ENCODE data around the gene PARVA. TPM values are rescaled to one million over a fixed set of nuclear protein-coding genes. Genes with fewer than 3 reads are reported as not detected.

PARVA gene
- total and polyA plus RNA-seq, 2 of the 8 experiments (the other 6 are each of a cell fraction or from before 2014, with no cell fraction given), result 3.1 to 13.5 TPM

DNA sequence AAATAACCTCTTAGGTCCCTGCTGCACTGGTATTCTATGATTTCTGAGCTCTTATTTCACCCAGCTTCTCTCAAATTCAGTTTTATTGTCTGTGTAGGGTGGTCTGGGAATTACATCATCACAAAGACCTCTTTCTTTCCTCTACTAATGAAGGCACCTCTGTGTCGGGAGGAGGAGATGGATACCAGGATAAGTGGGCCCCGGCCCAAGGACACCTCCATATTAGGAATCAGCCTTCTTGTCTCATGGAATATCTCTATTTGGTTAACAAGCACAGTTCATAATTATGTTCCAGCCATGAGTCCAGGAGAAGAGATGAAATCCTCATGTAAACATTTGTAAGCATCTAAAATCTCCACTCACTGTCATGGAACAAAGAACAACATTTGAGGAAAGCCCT lies 9.4 kb downstream of the PARVA start:
- H3K36me3 ChIP-seq (ENCODE audit: control insufficient read depth in 2 of 4, insufficient read depth in 4 of 4, low read length in 3 of 4), result no peaks in the 10 kb centered on the region
- H4K20me1 ChIP-seq (replicated peaks in 1 of 2; ENCODE audit: control insufficient read depth in 1 of 2, insufficient read depth in 2 of 2, low read length in 2 of 2), result no peaks in the 10 kb centered on the region
- no peaks in the 10 kb centered on the region for H3K9me3 ChIP-seq (ENCODE audit: insufficient read depth in 2 of 2, low read depth in 1 of 2, low read length in 1 of 2)
- H2BK12ac ChIP-seq (ENCODE audit: low read depth, low read length), result no peak overlapping the region
- H3K4ac ChIP-seq (replicated peaks; ENCODE audit: insufficient read length, low read depth, low read length), result no peak overlapping the region
- H2BK20ac ChIP-seq (ENCODE audit: low read length), result no peak overlapping the region
- no peaks in the 10 kb centered on the region for H3K79me1 ChIP-seq (ENCODE audit: low read depth, low read length)
- FAIRE-seq (no peak), DNase-seq (ENCODE audit: low read depth in 1 of 2, low spot score in 2 of 2) (no peak)
- no peak overlapping the region for H3K27ac ChIP-seq (ENCODE audit: low read depth, low read length)
- no peaks in the 10 kb centered on the region for H3K4me1 ChIP-seq (replicated peaks in 1 of 4; ENCODE audit: control insufficient read depth in 3 of 4, insufficient read depth in 4 of 4, low read length in 3 of 4)
- no peak overlapping the region for H2BK15ac ChIP-seq (ENCODE audit: low read length)
- no peak overlapping the region for H4K8ac ChIP-seq (ENCODE audit: extremely low read depth, insufficient read depth, low read length)
- no peak overlapping the region for H3K4me2 ChIP-seq (ENCODE audit: insufficient read depth in 1 of 2, low read depth in 2 of 2, low read length in 2 of 2)
- H2AFZ ChIP-seq (ENCODE audit: low read length), result no peak overlapping the region
- H3K23me2 ChIP-seq (ENCODE audit: low read depth, low read length), result no peaks in the 10 kb centered on the region
- ChIA-PET CTCF (ENCODE audit: partially characterized antibody) (no interaction called here), POLR2A (ENCODE audit: partially characterized antibody) (no interaction called here)
- no peak overlapping the region for H2BK5ac ChIP-seq (ENCODE audit: low read depth, low read length)
- no peak overlapping the region for H3K14ac ChIP-seq (ENCODE audit: insufficient read length)
- H3K79me2 ChIP-seq (ENCODE audit: control insufficient read depth in 1 of 2, insufficient read depth in 2 of 2, low read length in 2 of 2), result no peaks in the 10 kb centered on the region
- 84% methylated on average over 2 of the region's 2 CpGs; no CpG with 5 or more reads in 1 of the 2 experiments for WGBS, 2 experiments (ENCODE audit: extremely low coverage in 1 of 2, insufficient coverage in 1 of 2, insufficient read length in 1 of 2, insufficient replicate concordance in 2 of 2, low coverage in 1 of 2, low lambda C conversion rate in 2 of 2, missing lambda C conversion rate in 1 of 2)
- no peak overlapping the region for H3K18ac ChIP-seq (ENCODE audit: extremely low read depth, low read length)
- H2BK120ac ChIP-seq (replicated peaks; ENCODE audit: low read depth, low read length), result no peak overlapping the region
- no peak overlapping the region for H3K23ac ChIP-seq (ENCODE audit: insufficient read length)
- H4K5ac ChIP-seq (ENCODE audit: insufficient read length, low read depth, low read length), result no peak overlapping the region
- no peak for TF ChIP-seq RNF2 (IDR thresholded peaks at IDR 0.05; ENCODE audit: borderline replicate concordance, low read depth, low read length, missing control alignments, poor library complexity, severe bottlenecking)
- no peak for TF ChIP-seq SIN3A (conservative IDR thresholded peaks at IDR 0.05 in 1 of 2, IDR thresholded peaks at IDR 0.05 in 1 of 2; ENCODE audit: low read depth in 1 of 2, low read length in 2 of 2)
- TF ChIP-seq GTF2F1 (IDR thresholded peaks at IDR 0.05; ENCODE audit: borderline replicate concordance, low read depth, low read length), result no peak
- TF ChIP-seq EP300 (IDR thresholded peaks at IDR 0.05; ENCODE audit: borderline replicate concordance in 1 of 2, low read depth in 2 of 2, low read length in 2 of 2), result no peak
- TF ChIP-seq JUND (IDR thresholded peaks at IDR 0.05; ENCODE audit: low read length), result no peak
- no peak overlapping the region for H3K9ac ChIP-seq (replicated peaks in 1 of 4; ENCODE audit: extremely low read depth in 1 of 4, low read depth in 3 of 4, low read length in 3 of 4)
- H3K27me3 ChIP-seq (replicated peaks in 1 of 4; ENCODE audit: control insufficient read depth in 3 of 4, extremely low read depth in 1 of 4, insufficient read depth in 3 of 4, low read length in 3 of 4), result no peaks in the 10 kb centered on the region
- H3K4me3 ChIP-seq (ENCODE audit: extremely low read depth in 1 of 4, insufficient read depth in 2 of 4, low read depth in 3 of 4, low read length in 4 of 4), result no peak overlapping the region
- no peak overlapping the region for H4K91ac ChIP-seq (replicated peaks; ENCODE audit: insufficient read length, low read length)
- H2AK5ac ChIP-seq (ENCODE audit: low read depth, low read length), result no peak overlapping the region
- H3K56ac ChIP-seq (replicated peaks; ENCODE audit: insufficient read length, low read depth, low read length), result no peak overlapping the region

Data from H1 (cell line).